Stomach smooth muscle (tissue), 2 donors: Measurements from ENCODE around the gene PF4V1.

ENCODE experiments used
- H3K27ac ChIP-seq: one replicate; pipeline ENCODE4 v1.7.0; 2013; ENCODE audit warnings: mild to moderate bottlenecking, low read length, inconsistent platforms
- H3K27me3 ChIP-seq, 2 donors: one replicate each; pipeline ENCODE4 v1.7.0; 2013; ENCODE audit warnings: low read length in 2 of 2; ENCODE audit not compliant: insufficient read depth in 2 of 2, control insufficient read depth in 1 of 2
- H3K36me3 ChIP-seq, 2 donors: one replicate each; pipeline ENCODE4 v1.7.0; 2013; ENCODE audit warnings: low read length in 2 of 2; ENCODE audit not compliant: control insufficient read depth in 2 of 2, insufficient read depth in 2 of 2
- H3K4me1 ChIP-seq: one replicate; pipeline ENCODE4 v1.7.0; 2013; ENCODE audit warnings: low read length; ENCODE audit not compliant: control insufficient read depth, insufficient read depth
- H3K4me3 ChIP-seq, 2 donors: one replicate each; pipeline ENCODE4 v1.7.0; 2013; ENCODE audit warnings: low read length in 2 of 2
- H3K9ac ChIP-seq, 2 donors: one replicate each; pipeline ENCODE4 v1.7.0; 2013; ENCODE audit warnings: low read length in 2 of 2, mild to moderate bottlenecking in 1 of 2
- H3K9me3 ChIP-seq, 2 donors: one replicate each; pipeline ENCODE4 v1.7.0; 2013; ENCODE audit warnings: low read length in 2 of 2; ENCODE audit not compliant: control insufficient read depth in 2 of 2
- donor health status: healthy.
- donor health status: Pancreatic carcinoma.

PF4V1 gene

GRCh38 chr4:73860181-73860580, 7.1 kb downstream of the PF4V1 start:
- Histone ChIP-seq H3K4me1 (no peaks in the 10 kb centered on the region), H3K27ac (no peak overlapping the region), H3K36me3 (no peaks in the 10 kb centered on the region), H3K4me3 (no peak overlapping the region), H3K27me3 (no peaks in the 10 kb centered on the region), H3K9me3 (no peaks in the 10 kb centered on the region), H3K9ac (no peak overlapping the region)

GRCh38 chr4:73860917-73861316, 7.8 kb downstream of the PF4V1 start:
- no peaks in the 10 kb centered on the region for H3K4me1 ChIP-seq
- no peak overlapping the region for H3K4me3 ChIP-seq
- no peaks in the 10 kb centered on the region for H3K27me3 ChIP-seq
- H3K9ac ChIP-seq, result no peak overlapping the region
- no peaks in the 10 kb centered on the region for H3K36me3 ChIP-seq
- H3K9me3 ChIP-seq, result no peaks in the 10 kb centered on the region
- H3K27ac ChIP-seq, result no peak overlapping the region

- H3K27me3 ChIP-seq, result no peaks in the 10 kb centered on the region
- H3K27ac ChIP-seq, result no peak overlapping the region
- H3K4me1 ChIP-seq, result no peaks in the 10 kb centered on the region
- H3K36me3 ChIP-seq, result no peaks in the 10 kb centered on the region
- no peaks in the 10 kb centered on the region for H3K9me3 ChIP-seq
- no peak overlapping the region for H3K9ac ChIP-seq
- H3K4me3 ChIP-seq, result no peak overlapping the region
Measured at GRCh38 chr4:73862322-73862721, 9.2 kb downstream of the PF4V1 start.

GRCh38 chr4:73864365-73864764, 11.3 kb downstream of the PF4V1 start:
- Histone ChIP-seq H3K9ac (no peak overlapping the region), H3K4me3 (no peak overlapping the region), H3K36me3 (no peaks in the 10 kb centered on the region), H3K27me3 (peaks cover 0 to 8% of the 10 kb centered on the region in 2 donors), H3K4me1 (peaks cover 5% of the 10 kb centered on the region), H3K27ac (no peak overlapping the region), H3K9me3 (no peaks in the 10 kb centered on the region)

- no peak overlapping the region for H3K4me3 ChIP-seq
- H3K9ac ChIP-seq, result no peak overlapping the region
- H3K4me1 ChIP-seq, result peaks cover 5% of the 10 kb centered on the region
- H3K9me3 ChIP-seq, result no peaks in the 10 kb centered on the region
- no peaks in the 10 kb centered on the region for H3K36me3 ChIP-seq
- H3K27ac ChIP-seq, result no peak overlapping the region
- H3K27me3 ChIP-seq, result peaks cover 4 to 14% of the 10 kb centered on the region in 2 donors
Measured at GRCh38 chr4:73864961-73865360, 11.9 kb downstream of the PF4V1 start.

GRCh38 chr4:73865431-73866096, 12.5 kb downstream of the PF4V1 start:
- Histone ChIP-seq H3K9me3 (no peaks in the 10 kb centered on the region), H3K4me1 (peaks cover 5% of the 10 kb centered on the region), H3K27me3 (peaks cover 9 to 14% of the 10 kb centered on the region in 2 donors), H3K4me3 (no peak overlapping the region), H3K36me3 (no peaks in the 10 kb centered on the region), H3K27ac (no peak overlapping the region), H3K9ac (no peak overlapping the region)

- Histone ChIP-seq H3K36me3 (no peaks in the 10 kb centered on the region), H3K27me3 (peaks cover 9 to 14% of the 10 kb centered on the region in 2 donors), H3K9me3 (no peaks in the 10 kb centered on the region), H3K9ac (no peak overlapping the region), H3K4me1 (peaks cover 5% of the 10 kb centered on the region), H3K27ac (no peak overlapping the region), H3K4me3 (no peak overlapping the region)
Measured at GRCh38 chr4:73866246-73866645, 13.2 kb downstream of the PF4V1 start.

- no peaks in the 10 kb centered on the region for H3K36me3 ChIP-seq
- H3K9me3 ChIP-seq, result no peaks in the 10 kb centered on the region
- H3K9ac ChIP-seq, result no peak overlapping the region
- no peak overlapping the region for H3K27ac ChIP-seq
- H3K4me1 ChIP-seq, result peaks cover 5% of the 10 kb centered on the region
- peaks cover 11 to 14% of the 10 kb centered on the region in 2 donors for H3K27me3 ChIP-seq
- H3K4me3 ChIP-seq, result no peak overlapping the region
Measured at GRCh38 chr4:73867783-73868182, 14.7 kb downstream of the PF4V1 start.

GRCh38 chr4:73868206-73869129, 15.4 kb downstream of the PF4V1 start:
- Histone ChIP-seq H3K4me1 (peaks cover 5% of the 10 kb centered on the region), H3K9me3 (no peaks in the 10 kb centered on the region), H3K27me3 (peaks cover 14% of the 10 kb centered on the region in 2 donors), H3K36me3 (no peaks in the 10 kb centered on the region), H3K9ac (no peak overlapping the region), H3K4me3 (peak overlapping the region; percentile 59 to 70), H3K27ac (no peak overlapping the region)

- no peaks in the 10 kb centered on the region for H3K36me3 ChIP-seq
- H3K4me1 ChIP-seq, result peaks cover 5% of the 10 kb centered on the region
Measured at GRCh38 chr4:73869130-73870055, 16.3 kb downstream of the PF4V1 start, which contains the start of gene CXCL1. Gene CXCL1, plus strand, starts transcription at chr4:73869393. Its CDS starts 78 bp downstream, at chr4:73869471.

More at GRCh38 chr4:73869130-73870055, 16.3 kb downstream of the PF4V1 start, which contains the start of gene CXCL1:
- H3K9ac ChIP-seq, result no peak within 1 kb of the TSS
- peak within 1 kb of the TSS; percentile 59 to 70 for H3K4me3 ChIP-seq
- no peak within 1 kb of the TSS for H3K27ac ChIP-seq
- peaks cover 14% of the 10 kb centered on the region in 2 donors for H3K27me3 ChIP-seq
- H3K9me3 ChIP-seq, result no peaks in the 10 kb centered on the region
